ENCODE data around the gene ZBTB16.

DNA sequence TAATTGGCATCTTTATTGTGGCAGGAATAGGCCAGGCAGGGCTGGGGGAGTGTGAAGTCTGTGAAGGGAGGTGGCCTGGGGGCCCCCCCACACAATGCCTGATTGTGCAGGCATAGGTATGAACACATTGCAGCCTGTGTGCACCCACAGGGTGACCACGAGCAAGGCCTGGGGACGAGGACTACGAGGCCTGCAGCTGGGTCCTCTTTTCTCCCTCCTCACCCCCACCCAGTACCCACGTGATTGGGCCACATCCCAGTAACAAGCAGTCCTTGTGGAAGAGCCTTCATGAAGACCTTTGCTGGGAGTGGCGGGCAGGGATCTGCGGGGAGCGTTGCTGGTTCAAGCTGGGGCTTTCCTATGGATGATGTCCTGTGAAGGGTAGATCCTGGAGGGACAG lies 29.3 kb downstream of the ZBTB16 start:
- TF ChIP-seq, protein P1, sequence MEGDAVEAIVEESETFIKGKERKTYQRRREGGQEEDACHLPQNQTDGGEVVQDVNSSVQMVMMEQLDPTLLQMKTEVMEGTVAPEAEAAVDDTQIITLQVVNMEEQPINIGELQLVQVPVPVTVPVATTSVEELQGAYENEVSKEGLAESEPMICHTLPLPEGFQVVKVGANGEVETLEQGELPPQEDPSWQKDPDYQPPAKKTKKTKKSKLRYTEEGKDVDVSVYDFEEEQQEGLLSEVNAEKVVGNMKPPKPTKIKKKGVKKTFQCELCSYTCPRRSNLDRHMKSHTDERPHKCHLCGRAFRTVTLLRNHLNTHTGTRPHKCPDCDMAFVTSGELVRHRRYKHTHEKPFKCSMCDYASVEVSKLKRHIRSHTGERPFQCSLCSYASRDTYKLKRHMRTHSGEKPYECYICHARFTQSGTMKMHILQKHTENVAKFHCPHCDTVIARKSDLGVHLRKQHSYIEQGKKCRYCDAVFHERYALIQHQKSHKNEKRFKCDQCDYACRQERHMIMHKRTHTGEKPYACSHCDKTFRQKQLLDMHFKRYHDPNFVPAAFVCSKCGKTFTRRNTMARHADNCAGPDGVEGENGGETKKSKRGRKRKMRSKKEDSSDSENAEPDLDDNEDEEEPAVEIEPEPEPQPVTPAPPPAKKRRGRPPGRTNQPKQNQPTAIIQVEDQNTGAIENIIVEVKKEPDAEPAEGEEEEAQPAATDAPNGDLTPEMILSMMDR (conservative IDR thresholded peaks at IDR 0.05): no peak
- no peak for TF ChIP-seq EZH2 (IDR thresholded peaks at IDR 0.05; ENCODE audit: low read depth)
